ENCODE data around the gene TCEA3. TPM values are rescaled to one million over a fixed set of nuclear protein-coding genes. Genes with fewer than 3 reads are reported as not detected.

The TCEA3 gene
- total RNA-seq, 4 donors from 2014 or later, result 9.1 to 30.7 (median 25.1) TPM

- Histone ChIP-seq H3K9me3 (no peaks in the 10 kb centered on the region), H3K4me1 (peaks cover 0 to 27% (median 22%) of the 10 kb centered on the region in 3 donors), H3K27me3 (no peaks in the 10 kb centered on the region), H3K27ac (no peak overlapping the region), H3K4me3 (no peak overlapping the region), H3K36me3 (peaks cover 0 to 44% (median 0%) of the 10 kb centered on the region in 3 donors)
- intact Hi-C loops (cut with DNase I), result no loop called here
- DNase-seq, result no peak
- no peak for TF ChIP-seq POLR2A (IDR thresholded peaks at IDR 0.05)
- no peak for TF ChIP-seq CTCF (IDR thresholded peaks at IDR 0.05)
- WGBS, 2 donors, result 62 to 71% methylated on average over 2 of the region's 2 CpGs
Measured at GRCh38 chr1:23392125-23392855, 32.3 kb downstream of the TCEA3 start.

GRCh38 chr1:23389837-23390321 lies 34.7 kb downstream of the TCEA3 start:
- 73 to 74% methylated on average over 8 of the region's 9 CpGs for WGBS, 2 donors
- Histone ChIP-seq H3K4me1 (peaks cover 0 to 30% (median 20%) of the 10 kb centered on the region in 3 donors), H3K27me3 (no peaks in the 10 kb centered on the region), H3K4me3 (no peak overlapping the region), H3K36me3 (peaks cover 0 to 40% (median 0%) of the 10 kb centered on the region in 3 donors), H3K27ac (no peak overlapping the region), H3K9me3 (no peaks in the 10 kb centered on the region)
- DNase-seq, result no peak
- no peak for TF ChIP-seq CTCF (IDR thresholded peaks at IDR 0.05)
- TF ChIP-seq POLR2A (IDR thresholded peaks at IDR 0.05), result no peak
- intact Hi-C loops (cut with DNase I), result no loop called here

GRCh38 chr1:23387494-23387893 lies 37.1 kb downstream of the TCEA3 start:
- Histone ChIP-seq H3K9me3 (no peaks in the 10 kb centered on the region), H3K4me3 (no peak overlapping the region), H3K27ac (no peak overlapping the region), H3K36me3 (peaks cover 0 to 29% (median 0%) of the 10 kb centered on the region in 3 donors), H3K4me1 (peaks cover 9 to 28% (median 21%) of the 10 kb centered on the region in 3 donors), H3K27me3 (no peaks in the 10 kb centered on the region)
- TF ChIP-seq POLR2A (IDR thresholded peaks at IDR 0.05), result no peak
- no peak for TF ChIP-seq CTCF (IDR thresholded peaks at IDR 0.05)
- intact Hi-C loops (cut with DNase I), result no loop called here
- 85 to 94% methylated on average over 2 to 6 of the region's 8 CpGs for WGBS, 2 donors
- DNase-seq, result no peak

GRCh38 chr1:23385119-23385621 lies 39.4 kb downstream of the TCEA3 start:
- no peaks in the 10 kb centered on the region for H3K9me3 ChIP-seq
- peak overlapping the region in 3 of 4 donors; percentile 13 to 58 (median 42) for H3K27ac ChIP-seq
- H3K27me3 ChIP-seq, result no peaks in the 10 kb centered on the region
- TF ChIP-seq POLR2A (IDR thresholded peaks at IDR 0.05) (no peak), CTCF (IDR thresholded peaks at IDR 0.05) (no peak)
- no peak for DNase-seq
- no peak overlapping the region for H3K4me3 ChIP-seq
- intact Hi-C loops (cut with DNase I), result no loop called here
- H3K36me3 ChIP-seq, result peaks cover 0 to 46% (median 0%) of the 10 kb centered on the region in 3 donors
- peaks cover 9 to 28% (median 21%) of the 10 kb centered on the region in 3 donors for H3K4me1 ChIP-seq
- 52 to 55% methylated on average over 11 to 12 of the region's 14 CpGs for WGBS, 2 donors
